GM18909 (cell line): ENCODE results near the gene RUVBL1.

Experiments used
- ATAC-seq: cut with Tn5 transposase; IDR thresholded peaks from one replicate; pipeline ENCODE4 v1.9.1; 2021; ENCODE audit warnings: mild to moderate bottlenecking; ENCODE audit not compliant: unreplicated experiment, poor library complexity

RUVBL1 gene

DNA sequence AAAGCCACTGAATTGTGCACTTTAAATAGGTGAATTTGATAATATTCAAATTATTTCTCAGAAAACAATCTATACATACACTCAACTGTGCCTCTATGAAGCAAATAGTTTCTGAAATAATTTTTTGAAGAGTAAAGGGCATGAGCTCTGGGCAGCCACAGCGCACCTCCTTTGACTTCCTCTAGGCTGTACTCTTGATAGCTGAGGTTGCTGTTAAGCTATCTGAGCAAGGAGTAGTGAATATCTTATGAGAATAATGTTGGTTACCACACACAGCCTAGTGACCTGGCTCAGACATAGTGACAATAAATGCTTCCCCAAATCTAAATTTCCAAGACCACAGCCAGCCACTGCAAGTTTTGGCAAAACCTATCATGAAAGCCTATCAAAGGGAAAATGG is 83.0 kb downstream of the RUVBL1 start:
- no peak for ATAC-seq

DNA sequence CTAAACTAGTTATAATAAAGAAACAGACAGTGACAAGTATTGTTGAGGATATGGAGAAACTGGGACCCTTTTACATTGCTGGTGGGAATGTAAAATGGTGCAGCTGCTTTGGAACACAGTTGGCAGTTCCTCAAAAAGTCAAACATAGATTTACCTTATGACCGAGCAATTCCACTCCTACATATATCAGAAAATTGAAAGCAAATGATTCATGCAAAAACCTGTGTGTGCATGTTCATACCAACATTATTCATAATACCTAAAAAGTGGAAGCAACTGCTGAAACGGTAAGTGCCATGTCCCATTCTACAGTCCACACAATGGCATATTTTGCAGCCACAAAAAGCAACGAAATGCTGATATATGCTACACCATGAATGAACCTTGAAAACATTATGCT is 83.6 kb downstream of the RUVBL1 start:
- no peak for ATAC-seq

DNA sequence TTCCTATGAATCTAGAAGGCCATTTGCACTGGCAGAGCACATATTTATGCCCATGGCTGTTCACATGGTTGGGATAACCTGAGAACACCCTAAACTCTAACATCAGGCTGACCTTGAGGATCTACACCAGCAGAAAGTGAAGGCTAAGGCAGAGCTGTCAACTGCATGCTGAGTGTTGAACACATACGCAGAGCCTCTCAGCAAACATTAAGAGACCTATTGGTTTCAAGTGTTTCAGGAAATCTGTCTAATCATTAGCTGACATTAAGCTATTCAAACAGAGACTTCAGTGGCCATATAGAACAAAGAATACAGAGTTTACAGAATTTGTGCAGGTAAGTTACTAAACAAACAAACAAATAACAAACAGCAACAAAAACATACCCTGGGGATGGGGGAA is 87.5 kb downstream of the RUVBL1 start:
- no peak for ATAC-seq

DNA sequence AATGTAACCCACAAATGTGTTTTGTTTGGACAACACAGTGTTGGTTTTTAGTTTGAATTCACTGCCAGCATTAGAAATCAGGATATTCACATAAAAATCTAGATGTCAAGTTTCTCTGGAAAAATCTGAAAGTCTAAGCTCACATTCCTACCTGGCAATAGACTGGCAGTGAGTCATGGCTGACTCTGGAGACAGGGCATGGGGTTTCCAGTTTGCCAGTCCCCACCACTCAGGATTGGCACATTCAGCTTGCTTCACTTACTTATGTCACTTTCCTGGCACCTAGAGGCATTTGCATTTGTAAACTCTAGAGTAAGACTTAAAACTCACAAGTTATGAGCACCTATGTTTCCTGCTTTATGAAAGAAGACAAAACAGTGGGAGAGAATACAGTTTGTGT is 90.5 kb downstream of the RUVBL1 start:
- ATAC-seq, result no peak
